ENCODE results near the gene SLX4.

The SLX4 gene

DNA sequence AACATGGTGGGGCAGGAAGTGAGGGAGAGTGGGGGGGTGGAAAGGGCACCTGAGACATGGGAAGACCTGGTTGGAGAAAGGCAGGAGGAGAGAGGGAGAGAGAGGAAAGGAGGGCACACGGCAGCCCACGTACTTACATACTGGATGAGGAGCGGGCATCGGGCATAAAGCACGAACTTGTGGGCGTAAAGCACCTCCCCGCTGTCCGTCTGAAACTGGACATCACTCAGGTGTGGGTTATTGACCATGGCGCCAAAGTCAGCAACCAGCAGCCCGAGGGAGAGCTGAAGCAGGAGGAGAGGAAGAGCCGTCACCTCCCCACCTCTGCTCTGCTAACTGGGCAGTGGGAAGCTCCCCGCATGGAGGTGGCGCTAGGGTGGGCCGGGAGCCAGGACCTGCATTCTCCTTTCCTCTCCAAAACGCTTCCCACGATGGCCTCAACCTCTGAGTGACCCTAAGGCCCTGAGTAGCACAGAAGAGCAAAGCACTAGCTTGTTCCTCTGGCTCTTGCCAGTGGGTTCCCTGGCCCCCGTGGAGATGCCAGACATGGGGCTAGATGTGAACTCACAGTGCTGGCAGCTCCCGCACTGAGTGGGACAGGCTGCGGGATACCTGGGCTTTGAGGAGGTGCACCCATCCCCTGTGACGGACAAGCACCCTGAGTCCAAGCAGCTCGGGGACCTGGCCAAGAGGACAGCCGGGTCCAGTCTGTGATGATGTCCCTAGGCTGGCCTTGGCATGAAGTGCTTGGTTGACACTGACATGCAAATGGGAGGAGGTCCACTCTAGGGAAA lies 16.9 kb downstream of the SLX4 start:
- FAIRE-seq: no peak
- TF ChIP-seq POU2F2 (IDR thresholded peaks at IDR 0.05; ENCODE audit: low read depth, low read length): no peak
- TF ChIP-seq POLR2A (IDR thresholded peaks at IDR 0.05; ENCODE audit: low read depth, low read length): no peak
- no peak for TF ChIP-seq SPI1 (IDR thresholded peaks at IDR 0.05; ENCODE audit: low read depth, low read length)
- no peak for TF ChIP-seq PAX5 (IDR thresholded peaks at IDR 0.05; ENCODE audit: insufficient read depth, low read length, severe bottlenecking)
- TF ChIP-seq TAF1 (IDR thresholded peaks at IDR 0.05; ENCODE audit: low read depth, low read length): no peak
- TF ChIP-seq POLR2AphosphoS5 (IDR thresholded peaks at IDR 0.05; ENCODE audit: low read depth, low read length): no peak
- no peak for DNase-seq (ENCODE audit: insufficient read length, low spot score)

DNA sequence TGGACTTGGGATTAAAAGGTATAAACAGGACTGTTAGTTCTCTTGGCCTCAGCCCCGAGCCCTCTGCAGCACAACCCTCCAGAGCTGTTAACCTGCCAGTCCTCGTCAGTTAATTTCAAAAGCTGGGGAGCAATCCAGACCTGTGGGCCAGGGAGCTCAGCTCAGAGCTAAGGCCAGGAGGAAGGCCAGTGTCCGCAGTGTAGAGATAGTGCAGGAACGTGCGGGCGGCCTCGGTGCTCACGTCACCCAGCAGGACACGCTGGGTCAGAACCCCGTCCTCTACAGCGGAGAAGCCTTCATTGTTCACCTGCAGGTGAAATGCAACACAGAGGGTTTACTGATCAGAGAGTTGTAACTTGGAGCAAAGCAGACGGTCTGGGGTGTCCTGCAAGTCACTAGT lies 18.8 kb downstream of the SLX4 start:
- TF ChIP-seq PAX5 (IDR thresholded peaks at IDR 0.05; ENCODE audit: insufficient read depth, low read length, severe bottlenecking): no peak
- TF ChIP-seq SPI1 (IDR thresholded peaks at IDR 0.05; ENCODE audit: low read depth, low read length): no peak
- TF ChIP-seq POU2F2 (IDR thresholded peaks at IDR 0.05; ENCODE audit: low read depth, low read length): no peak
- no peak for TF ChIP-seq POLR2A (IDR thresholded peaks at IDR 0.05; ENCODE audit: low read depth, low read length)
- DNase-seq (ENCODE audit: insufficient read length, low spot score) (no peak), FAIRE-seq (no peak)

DNA sequence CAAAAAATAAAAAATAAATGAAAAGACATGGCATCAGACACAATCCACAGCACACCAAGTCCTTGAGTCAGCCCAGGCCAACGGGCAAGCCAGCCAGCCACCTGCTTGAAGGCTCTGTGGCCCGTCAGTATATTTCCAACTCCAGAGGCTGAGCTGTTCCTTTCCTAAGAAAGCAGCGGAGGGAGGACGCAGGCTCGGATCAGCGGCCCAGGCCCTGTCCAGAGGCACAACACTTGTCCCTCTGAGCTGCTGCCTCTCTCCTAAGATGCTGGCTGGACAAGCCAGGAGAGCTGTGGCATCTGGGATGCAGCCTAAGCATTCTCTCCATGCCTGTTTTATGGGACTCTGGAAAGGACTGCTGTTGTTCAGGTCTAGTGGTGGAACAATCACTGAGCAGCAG lies 19.4 kb downstream of the SLX4 start:
- FAIRE-seq (no peak), DNase-seq (ENCODE audit: insufficient read length, low spot score) (no peak)
- no peak for TF ChIP-seq POLR2AphosphoS5 (IDR thresholded peaks at IDR 0.05; ENCODE audit: low read depth, low read length)
- no peak for TF ChIP-seq SPI1 (IDR thresholded peaks at IDR 0.05; ENCODE audit: low read depth, low read length)

DNA sequence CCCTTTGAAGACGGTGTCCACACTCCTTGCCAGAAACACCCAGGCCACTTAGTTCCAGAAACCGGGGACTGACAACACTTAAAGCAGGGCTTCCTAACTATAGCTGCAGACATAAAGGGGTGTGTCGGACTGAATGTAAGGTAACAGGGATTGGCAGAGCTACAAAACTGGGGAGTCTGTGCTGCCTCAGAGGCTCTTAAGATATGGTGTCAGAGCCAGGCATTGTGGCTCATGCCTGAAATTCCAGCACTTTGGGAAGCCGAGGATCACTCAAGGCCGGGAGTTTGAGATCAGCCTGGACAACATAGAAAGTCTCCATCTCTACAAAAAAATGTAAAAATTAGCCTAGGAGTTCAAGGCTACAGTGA lies 20.0 kb downstream of the SLX4 start:
- FAIRE-seq: no peak
- TF ChIP-seq POLR2AphosphoS5 (IDR thresholded peaks at IDR 0.05; ENCODE audit: low read depth, low read length): no peak
- no peak for TF ChIP-seq SPI1 (IDR thresholded peaks at IDR 0.05; ENCODE audit: low read depth, low read length)
- no peak for DNase-seq (ENCODE audit: insufficient read length, low spot score)

DNA sequence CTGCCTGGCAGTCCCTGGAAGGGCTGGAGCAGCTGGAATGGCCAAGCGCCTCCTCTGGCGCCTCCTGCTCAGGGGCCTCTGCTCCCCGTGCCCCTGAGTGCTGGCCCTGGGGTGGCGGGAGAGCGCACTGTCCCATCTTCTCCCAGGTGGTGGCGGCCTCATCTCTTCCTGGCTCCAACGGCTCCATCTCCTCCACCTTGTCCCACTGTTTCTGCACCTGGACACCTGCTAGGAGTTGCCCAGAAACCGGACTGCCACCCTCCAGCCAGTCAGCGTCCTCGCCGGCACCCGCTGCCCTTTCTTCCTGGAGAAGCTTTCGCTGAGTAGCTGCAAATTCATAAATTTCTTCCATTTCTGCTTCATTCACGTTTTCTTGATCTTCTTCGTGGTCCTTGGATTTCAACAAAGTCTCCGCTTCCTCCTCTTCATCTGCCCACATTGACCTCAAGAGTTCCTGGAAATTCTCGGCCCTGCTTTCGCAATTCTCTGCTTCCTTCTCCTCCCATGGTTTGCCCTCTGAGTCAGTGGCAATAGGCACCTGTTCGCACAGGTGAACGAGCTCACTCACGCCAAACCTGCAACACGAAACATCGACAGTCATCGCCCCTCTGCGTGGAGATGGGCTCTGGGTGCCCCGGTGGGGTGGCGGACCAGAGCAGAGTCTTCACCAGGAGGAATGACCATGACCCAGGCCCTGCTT lies 20.5 kb downstream of the SLX4 start:
- FAIRE-seq: no peak
- no peak for DNase-seq (ENCODE audit: insufficient read length, low spot score)
- TF ChIP-seq POLR2A (IDR thresholded peaks at IDR 0.05; ENCODE audit: low read depth, low read length): no peak
- TF ChIP-seq POU2F2 (IDR thresholded peaks at IDR 0.05; ENCODE audit: low read depth, low read length): no peak
- no peak for TF ChIP-seq PAX5 (IDR thresholded peaks at IDR 0.05; ENCODE audit: insufficient read depth, low read length, severe bottlenecking)
- TF ChIP-seq POLR2AphosphoS5 (IDR thresholded peaks at IDR 0.05; ENCODE audit: low read depth, low read length): no peak
- TF ChIP-seq TAF1 (IDR thresholded peaks at IDR 0.05; ENCODE audit: low read depth, low read length): no peak
- TF ChIP-seq SPI1 (IDR thresholded peaks at IDR 0.05; ENCODE audit: low read depth, low read length): no peak

DNA sequence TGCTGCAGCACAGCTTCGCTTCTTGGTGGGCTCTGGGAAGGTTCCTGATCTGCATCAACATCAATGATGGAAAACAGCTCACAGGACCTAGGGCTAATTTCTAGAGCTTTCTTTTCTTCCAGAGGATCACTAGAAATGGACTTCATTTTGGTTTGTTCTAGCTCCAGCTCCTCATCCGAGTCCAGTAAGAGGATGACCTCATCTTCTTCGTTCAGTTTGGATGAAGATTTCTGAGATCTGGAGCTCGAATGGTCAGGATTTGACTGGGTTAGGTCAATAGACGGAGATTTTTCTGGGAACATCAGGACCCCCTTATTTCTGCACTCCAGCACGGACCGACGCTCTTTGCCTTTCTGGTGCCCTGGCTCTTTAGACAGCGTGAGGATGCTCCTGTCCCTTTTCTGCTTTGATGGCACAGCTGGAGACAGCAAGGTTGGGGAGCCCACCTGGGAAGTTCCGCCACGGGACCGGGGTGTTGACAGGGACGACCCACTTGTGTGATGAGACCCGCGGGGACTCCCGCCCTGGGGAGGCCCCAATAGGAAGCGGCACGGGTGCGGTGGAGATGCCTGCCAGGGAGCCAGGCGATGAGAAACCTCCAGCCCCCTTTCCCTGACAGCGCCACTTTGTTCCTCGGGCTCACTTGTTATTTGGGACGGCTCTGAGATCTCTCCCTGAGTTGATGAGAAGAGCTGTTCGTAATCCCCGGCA lies 21.3 kb downstream of the SLX4 start:
- DNase-seq (ENCODE audit: insufficient read length, low spot score) (no peak), FAIRE-seq (no peak)
- TF ChIP-seq POLR2A (IDR thresholded peaks at IDR 0.05; ENCODE audit: low read depth, low read length) (no peak), PAX5 (IDR thresholded peaks at IDR 0.05; ENCODE audit: insufficient read depth, low read length, severe bottlenecking) (no peak), TAF1 (IDR thresholded peaks at IDR 0.05; ENCODE audit: low read depth, low read length) (no peak), POU2F2 (IDR thresholded peaks at IDR 0.05; ENCODE audit: low read depth, low read length) (no peak), POLR2AphosphoS5 (IDR thresholded peaks at IDR 0.05; ENCODE audit: low read depth, low read length) (no peak), SPI1 (IDR thresholded peaks at IDR 0.05; ENCODE audit: low read depth, low read length) (no peak)

DNA sequence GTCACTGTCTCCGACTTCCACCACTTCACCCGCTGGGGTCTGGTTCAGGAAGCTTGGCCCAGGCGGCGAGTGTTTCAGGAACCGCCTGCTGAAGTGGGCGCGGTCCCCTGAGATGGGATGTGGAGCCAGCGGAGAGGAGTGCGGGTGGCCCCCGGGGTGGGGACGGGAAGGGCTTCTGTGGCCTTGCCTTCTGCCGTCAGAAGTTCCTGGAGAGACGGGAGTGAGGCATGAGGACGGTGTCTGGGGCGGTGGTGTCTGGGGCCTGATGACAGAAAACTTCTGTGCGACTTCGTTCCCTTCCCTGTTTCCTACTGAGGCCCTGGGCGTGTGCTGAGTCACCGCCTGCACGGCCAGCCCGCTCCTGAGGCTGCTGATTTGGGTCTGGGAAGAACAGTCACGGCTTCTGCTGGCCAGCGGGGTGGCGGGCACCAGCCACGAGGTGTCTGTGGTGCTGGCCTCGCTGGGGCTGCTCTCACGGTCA lies 21.9 kb downstream of the SLX4 start:
- no peak for FAIRE-seq
- no peak for DNase-seq (ENCODE audit: insufficient read length, low spot score)
- TF ChIP-seq POLR2A (IDR thresholded peaks at IDR 0.05; ENCODE audit: low read depth, low read length): no peak
- no peak for TF ChIP-seq TAF1 (IDR thresholded peaks at IDR 0.05; ENCODE audit: low read depth, low read length)
- TF ChIP-seq SPI1 (IDR thresholded peaks at IDR 0.05; ENCODE audit: low read depth, low read length): no peak
- TF ChIP-seq POLR2AphosphoS5 (IDR thresholded peaks at IDR 0.05; ENCODE audit: low read depth, low read length): no peak
- TF ChIP-seq POU2F2 (IDR thresholded peaks at IDR 0.05; ENCODE audit: low read depth, low read length): no peak
- no peak for TF ChIP-seq PAX5 (IDR thresholded peaks at IDR 0.05; ENCODE audit: insufficient read depth, low read length, severe bottlenecking)

DNA sequence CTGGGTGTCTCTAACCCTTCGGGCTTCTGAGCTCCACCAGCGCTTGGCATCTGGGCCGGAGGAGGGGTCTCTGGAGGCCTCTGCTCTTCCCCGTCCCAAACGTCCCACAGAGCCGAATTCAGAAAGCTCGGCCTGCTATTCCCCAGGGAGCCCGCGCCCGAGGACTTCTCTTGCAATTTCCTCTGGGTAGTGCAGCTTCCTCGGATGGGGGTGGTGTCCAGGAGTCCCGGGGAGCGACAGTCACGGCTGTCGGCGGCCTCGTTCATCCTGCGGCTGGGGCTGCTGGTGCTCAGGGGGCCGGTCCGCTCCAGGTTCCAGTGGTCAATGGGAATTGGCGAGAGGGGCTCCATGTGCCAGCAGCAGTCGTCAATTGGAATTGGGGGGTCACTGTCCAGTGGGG lies 22.4 kb downstream of the SLX4 start:
- TF ChIP-seq POLR2AphosphoS5 (IDR thresholded peaks at IDR 0.05; ENCODE audit: low read depth, low read length) (no peak), SPI1 (IDR thresholded peaks at IDR 0.05; ENCODE audit: low read depth, low read length) (no peak), POU2F2 (IDR thresholded peaks at IDR 0.05; ENCODE audit: low read depth, low read length) (no peak), TAF1 (IDR thresholded peaks at IDR 0.05; ENCODE audit: low read depth, low read length) (no peak), POLR2A (IDR thresholded peaks at IDR 0.05; ENCODE audit: low read depth, low read length) (no peak), PAX5 (IDR thresholded peaks at IDR 0.05; ENCODE audit: insufficient read depth, low read length, severe bottlenecking) (no peak)
- DNase-seq (ENCODE audit: insufficient read length, low spot score) (no peak), FAIRE-seq (no peak)

DNA sequence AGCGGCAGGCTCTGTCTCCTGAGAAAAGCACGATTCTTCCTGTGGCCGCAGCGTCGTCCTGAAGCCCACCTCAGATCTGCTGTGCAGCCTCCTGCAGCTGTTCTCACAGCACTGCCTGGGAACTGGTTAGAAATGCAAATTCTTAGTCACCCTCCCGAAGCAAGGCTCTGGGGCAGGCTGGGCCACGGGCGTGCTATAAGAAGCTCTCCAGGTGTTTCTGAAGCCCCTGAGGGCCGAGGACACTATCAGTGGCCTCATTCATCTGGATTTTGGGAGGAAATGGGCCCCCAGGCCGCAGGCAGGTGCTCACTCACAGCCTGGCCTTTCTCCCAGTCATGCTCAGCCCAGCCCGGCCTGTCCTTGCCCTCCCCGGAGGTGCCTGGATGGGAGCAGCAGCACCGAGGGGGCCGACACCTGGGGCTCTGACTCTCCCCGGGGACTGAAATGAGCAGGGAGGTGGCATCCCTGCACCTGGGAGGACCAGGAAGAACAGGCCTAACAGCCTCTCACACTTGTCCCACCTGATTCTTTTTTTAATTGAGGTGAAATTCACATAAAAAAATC lies 23.8 kb downstream of the SLX4 start:
- TF ChIP-seq SPI1 (IDR thresholded peaks at IDR 0.05; ENCODE audit: low read depth, low read length) (no peak), TAF1 (IDR thresholded peaks at IDR 0.05; ENCODE audit: low read depth, low read length) (no peak), PAX5 (IDR thresholded peaks at IDR 0.05; ENCODE audit: insufficient read depth, low read length, severe bottlenecking) (no peak), POLR2A (IDR thresholded peaks at IDR 0.05; ENCODE audit: low read depth, low read length) (no peak), POU2F2 (IDR thresholded peaks at IDR 0.05; ENCODE audit: low read depth, low read length) (0 out of 2 replicates have a peak, but pooled peaks have one; percentile 28), POLR2AphosphoS5 (IDR thresholded peaks at IDR 0.05; ENCODE audit: low read depth, low read length) (no peak)
- peak; percentile 85 for FAIRE-seq
- DNase-seq (ENCODE audit: insufficient read length, low spot score): peak; percentile 67
